HG03520 (cell line): ENCODE measurements around the gene NINJ2.
"Not testable (repeated sequence)": the region's sequence is repeated elsewhere in the genome, so short reads cannot be mapped to it uniquely, and the experiment has no call there.

Source experiments
- ATAC-seq: cut with Tn5 transposase; IDR thresholded peaks from one replicate; pipeline ENCODE4 v1.9.1; 2021; ENCODE audit warnings: mild to moderate bottlenecking, moderate library complexity; ENCODE audit not compliant: unreplicated experiment

Gene NINJ2

GRCh38 chr12:642633-643474 is 20.4 kb downstream of the NINJ2 start:
- peak; percentile 49 for ATAC-seq

- not testable (repeated sequence) for ATAC-seq
These were observed 21.9 kb downstream of the NINJ2 start for GRCh38 chr12:641321-641720.

GRCh38 chr12:640773-641172 is 22.5 kb downstream of the NINJ2 start:
- no peak for ATAC-seq

- ATAC-seq: no peak
These were observed 23.3 kb downstream of the NINJ2 start for GRCh38 chr12:639988-640387.

- no peak for ATAC-seq
These were observed 23.7 kb downstream of the NINJ2 start for GRCh38 chr12:639566-639965.

GRCh38 chr12:638953-639557 is 24.2 kb downstream of the NINJ2 start:
- no peak for ATAC-seq

- no peak for ATAC-seq
These were observed 26.6 kb downstream of the NINJ2 start for GRCh38 chr12:636632-637031.

- no peak for ATAC-seq
These were observed 29.5 kb downstream of the NINJ2 start for GRCh38 chr12:633731-634130.

- no peak for ATAC-seq
These were observed 31.0 kb downstream of the NINJ2 start for GRCh38 chr12:632102-632696.

GRCh38 chr12:630656-631632 is 32.3 kb downstream of the NINJ2 start:
- no peak for ATAC-seq

- ATAC-seq: not testable (repeated sequence)
These were observed 34.5 kb downstream of the NINJ2 start for GRCh38 chr12:628742-629078.

- ATAC-seq: no peak
These were observed 35.1 kb downstream of the NINJ2 start for GRCh38 chr12:627863-628741.

GRCh38 chr12:627285-627684 is 36.0 kb downstream of the NINJ2 start:
- no peak for ATAC-seq

- ATAC-seq: no peak
These were observed 37.2 kb downstream of the NINJ2 start for GRCh38 chr12:625998-626397.

- no peak for ATAC-seq
These were observed 39.3 kb downstream of the NINJ2 start for GRCh38 chr12:623865-624372.

- no peak for ATAC-seq
These were observed 39.9 kb downstream of the NINJ2 start for GRCh38 chr12:623172-623864.

GRCh38 chr12:622416-622815 is 40.8 kb downstream of the NINJ2 start:
- no peak for ATAC-seq

- no peak for ATAC-seq
These were observed 43.9 kb downstream of the NINJ2 start for GRCh38 chr12:619346-619745.

GRCh38 chr12:618605-619004 is 44.6 kb downstream of the NINJ2 start:
- ATAC-seq: no peak
